ENCODE measurements around the gene KAT8.

The KAT8 gene

DNA sequence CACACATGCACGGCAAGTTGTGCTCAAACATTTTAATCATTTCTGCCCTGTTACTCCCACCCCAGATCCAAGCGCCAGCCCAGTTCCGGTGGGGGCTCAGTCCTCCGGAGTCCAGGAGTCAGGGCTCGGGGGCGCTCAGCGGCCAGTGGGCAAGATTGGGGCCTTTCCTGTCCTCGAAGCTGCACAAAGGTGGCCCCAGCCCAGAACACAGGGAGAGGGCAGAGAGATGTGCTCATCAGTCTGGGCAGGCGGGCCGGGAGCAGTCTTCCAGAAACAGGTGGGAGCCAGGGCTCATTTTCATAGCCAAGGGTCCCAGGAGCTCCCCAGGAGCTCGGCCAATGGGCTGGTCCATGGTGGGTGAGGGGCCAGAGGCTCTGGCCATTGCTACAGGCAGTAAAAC lies 14.0 kb downstream of the KAT8 start:
- Histone ChIP-seq H3K36me3 (ENCODE audit: insufficient read depth, insufficient read length, low read length) (peaks cover 67% of the 10 kb centered on the region), H3K9me3 (ENCODE audit: insufficient read depth, low read length) (no peaks in the 10 kb centered on the region), H3K27me3 (ENCODE audit: insufficient read depth, insufficient read length) (no peaks in the 10 kb centered on the region), H3K4me1 (ENCODE audit: insufficient read depth, insufficient read length) (peaks cover 34% of the 10 kb centered on the region), H3K4me3 (ENCODE audit: insufficient read length, low read depth) (no peak overlapping the region), H3K9ac (ENCODE audit: insufficient read length, low read depth) (no peak overlapping the region)
- DNase-seq (ENCODE audit: low read depth, low spot score), result no peak
- TF ChIP-seq SUZ12 (IDR thresholded peaks at IDR 0.05; ENCODE audit: extremely low read depth, insufficient read depth, insufficient read length) (no peak), ZNF274 (IDR thresholded peaks at IDR 0.05; ENCODE audit: low read depth, low read length) (no peak), YY1 (IDR thresholded peaks at IDR 0.05; ENCODE audit: insufficient read depth, insufficient read length) (no peak)

DNA sequence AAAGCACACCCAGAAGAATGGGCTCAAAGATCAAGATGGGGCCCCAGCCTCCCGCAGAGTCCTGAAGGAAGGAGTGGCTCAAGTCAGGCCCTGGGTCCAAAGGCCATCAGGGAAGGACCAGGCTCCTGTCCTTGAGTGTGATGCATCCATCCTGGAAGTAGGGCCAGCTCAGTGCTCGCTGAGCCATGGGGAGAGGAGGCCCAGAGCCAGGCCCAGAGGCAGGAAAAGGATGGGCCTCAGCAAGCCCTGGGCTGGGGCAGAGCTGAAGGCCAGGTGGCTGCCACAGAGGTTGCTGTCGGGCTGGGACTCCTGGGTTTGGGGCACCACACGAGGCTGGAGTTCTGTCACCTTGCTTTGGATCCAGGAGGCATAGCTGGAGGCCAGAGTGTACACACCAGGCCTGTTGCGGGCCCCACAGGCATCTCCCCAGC lies 14.4 kb downstream of the KAT8 start:
- DNase-seq (ENCODE audit: low read depth, low spot score), result no peak
- Histone ChIP-seq H3K4me1 (ENCODE audit: insufficient read depth, insufficient read length) (peaks cover 35% of the 10 kb centered on the region), H3K27me3 (ENCODE audit: insufficient read depth, insufficient read length) (no peaks in the 10 kb centered on the region), H3K4me3 (ENCODE audit: insufficient read length, low read depth) (no peak overlapping the region), H3K36me3 (ENCODE audit: insufficient read depth, insufficient read length, low read length) (peaks cover 64% of the 10 kb centered on the region), H3K9ac (ENCODE audit: insufficient read length, low read depth) (no peak overlapping the region), H3K9me3 (ENCODE audit: insufficient read depth, low read length) (no peaks in the 10 kb centered on the region)
- no peak for TF ChIP-seq YY1 (IDR thresholded peaks at IDR 0.05; ENCODE audit: insufficient read depth, insufficient read length)
- TF ChIP-seq SUZ12 (IDR thresholded peaks at IDR 0.05; ENCODE audit: extremely low read depth, insufficient read depth, insufficient read length), result no peak
- no peak for TF ChIP-seq ZNF274 (IDR thresholded peaks at IDR 0.05; ENCODE audit: low read depth, low read length)

DNA sequence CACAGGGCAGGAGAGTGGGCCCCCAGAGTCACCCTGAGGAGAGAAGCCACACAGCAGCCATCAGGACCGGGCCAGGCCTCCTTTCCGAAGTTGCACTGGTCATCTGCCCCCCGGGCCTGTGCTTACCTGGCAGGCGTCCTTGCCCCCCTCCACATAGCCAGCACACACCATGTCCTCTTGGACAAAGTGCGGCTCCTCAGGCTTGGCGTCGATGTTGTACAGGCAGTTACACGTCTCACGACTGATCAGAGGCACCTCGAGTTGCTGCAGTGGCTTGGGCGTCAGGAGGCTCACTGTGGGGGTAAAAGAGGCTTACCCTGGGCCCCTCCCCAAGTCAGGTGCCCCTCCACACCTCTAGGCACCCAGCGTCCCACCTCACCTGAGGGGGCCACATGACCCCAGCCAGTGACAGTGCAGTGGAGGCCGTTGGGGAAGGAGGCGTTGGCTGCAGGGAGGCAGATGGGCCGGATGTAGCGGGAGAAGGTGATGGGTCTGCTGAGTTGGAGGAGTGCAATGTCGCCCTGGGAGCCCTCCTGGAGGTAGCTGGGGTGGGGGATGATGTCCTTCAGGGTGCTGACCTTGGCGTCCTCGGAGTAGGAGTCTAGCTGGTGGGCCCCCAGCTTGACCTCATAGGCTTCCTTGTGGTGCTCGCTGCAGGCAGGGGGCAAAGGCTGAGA lies 15.0 kb downstream of the KAT8 start:
- Histone ChIP-seq H3K9me3 (ENCODE audit: insufficient read depth, low read length) (no peaks in the 10 kb centered on the region), H3K4me1 (ENCODE audit: insufficient read depth, insufficient read length) (peaks cover 33% of the 10 kb centered on the region), H3K9ac (ENCODE audit: insufficient read length, low read depth) (no peak overlapping the region), H3K27me3 (ENCODE audit: insufficient read depth, insufficient read length) (no peaks in the 10 kb centered on the region), H3K36me3 (ENCODE audit: insufficient read depth, insufficient read length, low read length) (peaks cover 59% of the 10 kb centered on the region), H3K4me3 (ENCODE audit: insufficient read length, low read depth) (no peak overlapping the region)
- DNase-seq (ENCODE audit: low read depth, low spot score), result no peak
- no peak for TF ChIP-seq ZNF274 (IDR thresholded peaks at IDR 0.05; ENCODE audit: low read depth, low read length)
- TF ChIP-seq YY1 (IDR thresholded peaks at IDR 0.05; ENCODE audit: insufficient read depth, insufficient read length), result no peak
- no peak for TF ChIP-seq SUZ12 (IDR thresholded peaks at IDR 0.05; ENCODE audit: extremely low read depth, insufficient read depth, insufficient read length)

DNA sequence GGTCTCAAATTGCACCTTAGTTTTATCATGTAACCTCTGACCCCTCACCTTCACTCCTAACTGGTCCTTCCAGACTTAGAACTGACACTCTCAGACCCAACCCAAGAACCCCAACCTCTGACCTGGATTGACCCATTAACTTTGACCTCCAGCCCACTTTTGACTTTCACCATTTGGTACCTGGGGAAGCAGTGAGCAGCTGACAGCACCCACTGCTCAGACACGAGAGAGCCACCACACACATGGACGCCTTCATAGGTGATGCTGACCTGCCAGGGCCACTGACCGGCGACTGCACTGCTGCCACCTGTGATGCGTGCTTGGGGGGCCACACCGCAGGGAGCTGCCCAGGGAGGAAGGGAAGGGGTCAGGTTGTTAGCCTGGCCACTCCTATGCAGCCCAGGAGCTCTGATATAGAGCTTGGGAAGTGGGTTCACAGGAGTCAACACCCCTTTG lies 15.6 kb downstream of the KAT8 start:
- peaks cover 29% of the 10 kb centered on the region for H3K4me1 ChIP-seq (ENCODE audit: insufficient read depth, insufficient read length)
- H3K4me3 ChIP-seq (ENCODE audit: insufficient read length, low read depth), result no peak overlapping the region
- no peak for DNase-seq (ENCODE audit: low read depth, low spot score)
- TF ChIP-seq ZNF274 (IDR thresholded peaks at IDR 0.05; ENCODE audit: low read depth, low read length) (no peak), SUZ12 (IDR thresholded peaks at IDR 0.05; ENCODE audit: extremely low read depth, insufficient read depth, insufficient read length) (no peak), YY1 (IDR thresholded peaks at IDR 0.05; ENCODE audit: insufficient read depth, insufficient read length) (no peak)
- no peaks in the 10 kb centered on the region for H3K9me3 ChIP-seq (ENCODE audit: insufficient read depth, low read length)
- no peaks in the 10 kb centered on the region for H3K27me3 ChIP-seq (ENCODE audit: insufficient read depth, insufficient read length)
- peaks cover 52% of the 10 kb centered on the region for H3K36me3 ChIP-seq (ENCODE audit: insufficient read depth, insufficient read length, low read length)
- peak overlapping the region; percentile 73 for H3K9ac ChIP-seq (ENCODE audit: insufficient read length, low read depth)

DNA sequence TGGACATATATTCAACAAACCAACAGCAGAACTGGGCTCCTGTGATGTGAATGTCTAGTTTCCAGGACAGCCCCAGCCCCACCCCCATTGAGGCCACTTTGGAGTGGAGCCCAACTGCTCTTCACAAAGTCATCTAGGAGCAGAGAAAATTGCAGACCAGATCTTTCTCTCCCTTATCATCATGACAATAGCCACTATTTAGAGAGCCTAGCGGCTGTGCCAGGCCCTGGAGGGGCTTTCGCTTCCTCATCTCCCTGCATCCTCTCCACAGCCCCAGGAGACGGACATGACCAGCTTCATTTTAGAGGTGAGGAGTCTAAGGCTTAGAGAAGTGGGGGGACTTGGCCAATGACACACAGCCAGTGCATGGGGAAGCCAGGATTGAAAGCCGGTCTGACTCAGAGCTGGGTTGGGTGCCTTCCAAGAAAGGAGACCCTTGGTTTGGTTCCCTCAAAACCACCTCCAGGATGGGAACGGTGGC lies 16.7 kb downstream of the KAT8 start:
- Histone ChIP-seq H3K9ac (ENCODE audit: insufficient read length, low read depth) (peak overlapping the region; percentile 73), H3K36me3 (ENCODE audit: insufficient read depth, insufficient read length, low read length) (peaks cover 45% of the 10 kb centered on the region), H3K4me3 (ENCODE audit: insufficient read length, low read depth) (peak overlapping the region; percentile 72), H3K27me3 (ENCODE audit: insufficient read depth, insufficient read length) (no peaks in the 10 kb centered on the region), H3K4me1 (ENCODE audit: insufficient read depth, insufficient read length) (peaks cover 39% of the 10 kb centered on the region), H3K9me3 (ENCODE audit: insufficient read depth, low read length) (no peaks in the 10 kb centered on the region)
- TF ChIP-seq ZNF274 (IDR thresholded peaks at IDR 0.05; ENCODE audit: low read depth, low read length) (no peak), YY1 (IDR thresholded peaks at IDR 0.05; ENCODE audit: insufficient read depth, insufficient read length) (no peak), SUZ12 (IDR thresholded peaks at IDR 0.05; ENCODE audit: extremely low read depth, insufficient read depth, insufficient read length) (no peak)
- DNase-seq (ENCODE audit: low read depth, low spot score), result peak; percentile 59

DNA sequence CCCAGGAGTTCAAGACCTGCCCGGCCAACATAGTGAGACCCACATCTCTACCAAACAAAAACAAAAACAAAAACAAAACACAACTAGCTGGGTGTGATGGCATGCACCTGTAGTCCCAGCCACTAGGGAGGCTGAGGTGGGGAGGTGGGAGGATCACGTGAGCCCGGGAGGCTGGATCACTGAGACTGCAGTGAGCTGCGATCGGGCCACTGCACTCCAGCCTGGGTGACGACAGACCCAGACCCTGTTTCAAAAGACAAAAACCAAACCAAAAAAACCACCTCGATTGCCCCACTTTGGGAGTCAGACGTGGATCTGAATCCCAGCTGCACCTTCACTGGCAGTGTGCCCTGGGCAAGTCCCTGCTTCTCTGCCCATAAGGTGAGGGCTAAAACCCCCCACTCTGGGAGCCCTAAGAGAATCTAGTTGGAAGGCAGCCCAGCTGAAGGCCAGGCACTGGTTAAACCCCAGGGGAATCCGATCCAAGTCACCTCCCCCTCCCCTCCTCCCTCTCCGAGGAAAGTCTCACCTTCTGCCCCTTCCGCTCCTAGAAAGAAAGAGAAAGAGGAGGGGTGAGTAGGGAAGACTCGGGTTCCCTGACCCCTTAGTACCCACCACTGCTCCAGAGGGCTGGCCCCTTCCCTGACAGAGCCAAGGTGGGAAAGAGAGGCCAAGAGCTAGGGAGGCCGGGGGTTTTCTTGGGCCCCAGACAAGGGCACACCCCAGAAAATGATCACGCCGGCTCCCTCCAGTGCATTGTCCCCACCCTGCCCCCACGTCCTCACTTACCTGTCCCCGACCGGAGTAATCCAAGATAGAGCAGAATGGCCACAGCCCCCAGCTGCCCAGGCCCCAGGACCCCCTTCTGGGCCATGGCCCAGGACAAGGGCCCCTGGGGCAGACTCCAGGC lies 17.4 kb downstream of the KAT8 start:
- H3K4me3 ChIP-seq (ENCODE audit: insufficient read length, low read depth), result peak overlapping the region; percentile 72
- H3K9ac ChIP-seq (ENCODE audit: insufficient read length, low read depth), result peak overlapping the region; percentile 73
- no peaks in the 10 kb centered on the region for H3K27me3 ChIP-seq (ENCODE audit: insufficient read depth, insufficient read length)
- no peaks in the 10 kb centered on the region for H3K9me3 ChIP-seq (ENCODE audit: insufficient read depth, low read length)
- H3K36me3 ChIP-seq (ENCODE audit: insufficient read depth, insufficient read length, low read length), result peaks cover 37% of the 10 kb centered on the region
- DNase-seq (ENCODE audit: low read depth, low spot score), result peak; percentile 68
- peaks cover 38% of the 10 kb centered on the region for H3K4me1 ChIP-seq (ENCODE audit: insufficient read depth, insufficient read length)
- TF ChIP-seq YY1 (IDR thresholded peaks at IDR 0.05; ENCODE audit: insufficient read depth, insufficient read length), result no peak
- TF ChIP-seq SUZ12 (IDR thresholded peaks at IDR 0.05; ENCODE audit: extremely low read depth, insufficient read depth, insufficient read length), result no peak
- TF ChIP-seq ZNF274 (IDR thresholded peaks at IDR 0.05; ENCODE audit: low read depth, low read length), result no peak

All from NT2/D1 (cell line).